K562 (cell line): Measurements from ENCODE around the gene HAGHL.

ENCODE experiments used
- CEBPB ChIP-seq: fragments of 450-650 bp; IDR thresholded peaks from 2 replicates; pipeline ENCODE4 v1.6.1; 2016; ENCODE audit warnings: missing genetic modification characterization, missing compliant biosample characterization
- CTCF ChIP-seq, 3 experiments: IDR thresholded peaks in 2 of 3; conservative IDR thresholded peaks in 1 of 3; 2 replicates each; pipeline ENCODE4 v1.5.1; 2011 to 2012; ENCODE audit warnings: low read length in 3 of 3, mild to moderate bottlenecking in 3 of 3, control low read depth in 2 of 3, improper control_type of control experiment in 1 of 3, inconsistent platforms in 1 of 3, low read depth in 1 of 3, mixed read lengths in 1 of 3, moderate library complexity in 1 of 3; ENCODE audit not compliant: insufficient read depth in 2 of 3
- MEF2D ChIP-seq: conservative IDR thresholded peaks from 2 replicates; pipeline ENCODE4 v1.6.1; 2016; ENCODE audit warnings: low read depth, missing genetic modification characterization, missing compliant biosample characterization
- MLX ChIP-seq, 2 experiments: fragments of 450-650 bp in 1 of 2; sonication (generic) in 1 of 2; formaldehyde crosslinking; conservative IDR thresholded peaks; 2 replicates each; pipeline versions ENCODE4 v1.4.0 to v1.8.1; 2020 to 2022; ENCODE audit warnings: mild to moderate bottlenecking in 1 of 2, missing genetic modification reagents in 1 of 2
- NFIC ChIP-seq: fragments of 450-650 bp; IDR thresholded peaks from 2 replicates; pipeline ENCODE4 v1.6.1; 2017; ENCODE audit warnings: mild to moderate bottlenecking, inconsistent platforms
- POLR2A ChIP-seq: fragments of 450-650 bp; conservative IDR thresholded peaks from 2 replicates; pipeline ENCODE4 v1.6.1; 2016
- POLR2AphosphoS5 ChIP-seq: IDR thresholded peaks from 2 replicates; pipeline ENCODE4 v1.6.1; 2011; ENCODE audit warnings: mild to moderate bottlenecking, low read depth, low read length, moderate library complexity; ENCODE audit not compliant: control insufficient read depth, insufficient read depth
- RFX5 ChIP-seq: IDR thresholded peaks from 2 replicates; pipeline ENCODE4 v1.6.1; 2011; ENCODE audit warnings: low read depth, mild to moderate bottlenecking, improper control_type of control experiment, low read length
- TCF7L2 ChIP-seq: fragments of 150-350 bp; IDR thresholded peaks from 2 replicates; pipeline ENCODE4 v1.6.1; 2016; ENCODE audit warnings: low read depth, mild to moderate bottlenecking, low read length, moderate library complexity
- UBTF ChIP-seq, 2 experiments: IDR thresholded peaks; 2 replicates each; pipeline ENCODE4 v1.6.1; 2012; ENCODE audit warnings: improper control_type of control experiment in 2 of 2, low read depth in 2 of 2, low read length in 2 of 2, borderline replicate concordance in 1 of 2
- ZNF274 ChIP-seq: IDR thresholded peaks from 2 replicates; pipeline ENCODE4 v1.6.1; 2011; ENCODE audit warnings: low read depth, mild to moderate bottlenecking, low read length, moderate library complexity, borderline replicate concordance
- ZNF318 ChIP-seq, 2 experiments: fragments of 450-650 bp; IDR thresholded peaks; 2 replicates each; pipeline ENCODE4 v1.6.1; 2016; ENCODE audit warnings: mild to moderate bottlenecking in 2 of 2, borderline replicate concordance in 1 of 2, low read depth in 1 of 2, moderate library complexity in 1 of 2

- TF ChIP-seq CTCF (IDR thresholded peaks at IDR 0.05 in 2 of 3, conservative IDR thresholded peaks at IDR 0.05 in 1 of 3; ENCODE audit: insufficient read depth in 2 of 3, low read depth in 1 of 3, low read length in 3 of 3) (no peak), ZNF318 (IDR thresholded peaks at IDR 0.05; ENCODE audit: borderline replicate concordance in 1 of 2, low read depth in 1 of 2) (no peak), POLR2A (no peak), RFX5 (no peak), MEF2D (tag) (no peak), TCF7L2 (no peak), ZNF274 (no peak), NFIC (no peak), MLX (CRISPR knock-in tag; conservative IDR thresholded peaks at IDR 0.05) (no peak), CEBPB (tag) (no peak), POLR2AphosphoS5 (no peak), UBTF (IDR thresholded peaks at IDR 0.05; ENCODE audit: borderline replicate concordance in 1 of 2, low read depth in 2 of 2, low read length in 2 of 2) (no peak)
Measured at GRCh38 chr16:746637-747036, 19.7 kb downstream of the HAGHL start.
